ENCODE measurements around the gene FAM89B. TPM values are rescaled to one million over a fixed set of nuclear protein-coding genes. Genes with fewer than 3 reads are reported as not detected.

Gene FAM89B
- total RNA-seq, 1 experiment from 2014 or later = 102 TPM

GRCh38 chr11:65598258-65598699, 25.9 kb downstream of the FAM89B start:
- BruUV-seq (replicated peaks) = no TSS peak
- H3K36me3 ChIP-seq (ENCODE audit: control insufficient read depth, insufficient read depth, low read length) = no peaks in the 10 kb centered on the region
- ChIA-PET CTCF (no interaction called here), POLR2A (no interaction called here)
- H3K4me1 ChIP-seq (ENCODE audit: control insufficient read depth, insufficient read depth, low read length) = peaks cover 12% of the 10 kb centered on the region; the same call in 1 of the 2 replicates
- H3K9me3 ChIP-seq (ENCODE audit: control insufficient read depth, insufficient read depth, low read depth, low read length) = no peaks in the 10 kb centered on the region
- ATAC-seq = no peak
- TF ChIP-seq REST (IDR thresholded peaks at IDR 0.05; ENCODE audit: insufficient read depth in 1 of 2, low read depth in 2 of 2, low read length in 1 of 2) (no peak), SIN3A (IDR thresholded peaks at IDR 0.05; ENCODE audit: borderline replicate concordance, insufficient read depth, low read depth, low read length) (no peak), TCF7L2 (IDR thresholded peaks at IDR 0.05; ENCODE audit: low read depth, low read length) (no peak), POLR2AphosphoS5 (IDR thresholded peaks at IDR 0.05; ENCODE audit: low read depth, low read length) (no peak), CTCF (IDR thresholded peaks at IDR 0.05) (no peak)
- intact Hi-C loops (cut with micrococcal nuclease; ENCODE audit: unreplicated experiment) (no loop called here), in situ Hi-C loops (cut with HindIII; ENCODE audit: low pct_unique_long_range_greater_than_20kb, low sequenced_read_pairs) (no loop called here)
- no peaks in the 10 kb centered on the region for H3K27me3 ChIP-seq (ENCODE audit: control insufficient read depth, insufficient read depth, low read length)
- no peak overlapping the region for H3K4me3 ChIP-seq (ENCODE audit: low read depth in 2 of 2, low read length in 2 of 2)
- DNase-seq (ENCODE audit: low read depth, low spot score) = no peak
- no peak overlapping the region for H3K27ac ChIP-seq (ENCODE audit: low read length)

GRCh38 chr11:65599216-65599954, 27.0 kb downstream of the FAM89B start:
- in situ Hi-C loops (cut with HindIII; ENCODE audit: low pct_unique_long_range_greater_than_20kb, low sequenced_read_pairs) = no loop called here
- Histone ChIP-seq H3K27ac (ENCODE audit: low read length) (no peak overlapping the region), H3K4me1 (ENCODE audit: control insufficient read depth, insufficient read depth, low read length) (peaks cover 12% of the 10 kb centered on the region; the same call in 1 of the 2 replicates), H3K4me3 (ENCODE audit: low read depth in 2 of 2, low read length in 2 of 2) (no peak overlapping the region), H3K9me3 (ENCODE audit: control insufficient read depth, insufficient read depth, low read depth, low read length) (no peaks in the 10 kb centered on the region), H3K36me3 (ENCODE audit: control insufficient read depth, insufficient read depth, low read length) (peaks cover 2% of the 10 kb centered on the region; the same call in 1 of the 2 replicates), H3K27me3 (ENCODE audit: control insufficient read depth, insufficient read depth, low read length) (no peaks in the 10 kb centered on the region)
- POLR2A ChIA-PET = no interaction called here
- intact Hi-C loops (cut with micrococcal nuclease; ENCODE audit: unreplicated experiment) = no loop called here
- TF ChIP-seq SIN3A (IDR thresholded peaks at IDR 0.05; ENCODE audit: borderline replicate concordance, insufficient read depth, low read depth, low read length) = no peak
- no peak for TF ChIP-seq POLR2AphosphoS5 (IDR thresholded peaks at IDR 0.05; ENCODE audit: low read depth, low read length)
- TF ChIP-seq CTCF (IDR thresholded peaks at IDR 0.05) = no peak
- no peak for TF ChIP-seq REST (IDR thresholded peaks at IDR 0.05; ENCODE audit: insufficient read depth in 1 of 2, low read depth in 2 of 2, low read length in 1 of 2)
- TF ChIP-seq TCF7L2 (IDR thresholded peaks at IDR 0.05; ENCODE audit: low read depth, low read length) = no peak
- ATAC-seq (0 out of 2 replicates have a peak, but pooled peaks have one; percentile 2), DNase-seq (ENCODE audit: low read depth, low spot score) (no peak)
- BruUV-seq (replicated peaks) = no TSS peak
- CTCF ChIA-PET = no interaction called here
